Activated CD8-positive, alpha-beta memory T cell treated with anti-CD3 and anti-CD28 coated beads for 1 hour (primary cell): ENCODE measurements around the gene TSC22D1.

ENCODE experiments used
- DNase-seq, 2 donors: peaks; one replicate each; pipeline ENCODE4 v3.0.0-alpha.2; 2020; ENCODE audit warnings: low read depth in 1 of 2; ENCODE audit errors: extremely low read depth in 1 of 2

The TSC22D1 gene

DNA sequence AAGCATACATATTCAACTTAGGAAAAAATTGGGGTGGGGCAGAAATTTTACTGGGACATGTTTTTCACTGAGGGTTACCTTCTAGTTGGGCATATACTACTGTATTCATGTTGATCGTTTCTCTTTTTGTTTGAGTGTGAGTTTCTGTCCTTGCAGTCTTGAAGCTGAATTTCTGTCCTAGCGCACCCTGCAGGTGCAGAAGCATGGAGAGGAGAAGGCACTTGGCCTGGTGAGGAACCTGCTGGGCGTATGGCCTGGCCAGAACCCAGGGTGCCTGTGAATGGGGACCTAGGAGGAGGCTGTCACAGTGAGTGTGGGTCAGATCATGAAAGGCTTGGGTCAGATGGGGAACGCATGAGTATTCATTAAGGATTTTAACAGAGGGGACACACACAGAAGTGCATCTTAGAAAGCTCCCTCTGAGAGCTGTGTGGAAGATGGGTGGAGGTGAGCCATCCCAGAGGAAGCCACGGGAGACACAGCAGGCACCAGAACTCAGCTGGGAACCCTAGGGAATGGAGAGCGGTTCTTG is 165.7 kb downstream of the TSC22D1 start:
- DNase-seq = no peak

- no peak for DNase-seq
Observed at GRCh38 chr13:44409595-44409994, 166.5 kb downstream of the TSC22D1 start.

- DNase-seq = no peak
Observed at GRCh38 chr13:44407891-44408290, 168.2 kb downstream of the TSC22D1 start.

DNA sequence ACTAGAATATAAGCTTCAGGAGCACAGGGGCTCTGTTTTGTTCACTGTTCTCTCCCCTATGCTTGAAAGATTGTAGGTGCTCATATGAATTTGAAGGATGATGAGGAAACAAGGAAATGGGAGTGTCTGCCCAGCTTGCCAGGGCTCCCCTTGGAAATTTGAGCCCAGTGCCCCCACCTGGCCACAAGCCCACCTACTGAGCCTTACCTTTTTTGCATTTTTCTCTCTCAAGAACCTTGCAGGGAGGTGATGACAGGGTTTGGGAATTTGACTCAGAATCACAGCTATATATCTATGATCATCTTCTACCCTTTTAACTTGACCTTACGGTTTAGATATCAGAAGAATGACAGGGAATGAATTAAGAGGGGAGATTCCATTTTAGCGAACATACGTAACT is 168.8 kb downstream of the TSC22D1 start:
- DNase-seq = no peak

- no peak for DNase-seq
Observed at GRCh38 chr13:44406617-44407016, 169.5 kb downstream of the TSC22D1 start.

DNA sequence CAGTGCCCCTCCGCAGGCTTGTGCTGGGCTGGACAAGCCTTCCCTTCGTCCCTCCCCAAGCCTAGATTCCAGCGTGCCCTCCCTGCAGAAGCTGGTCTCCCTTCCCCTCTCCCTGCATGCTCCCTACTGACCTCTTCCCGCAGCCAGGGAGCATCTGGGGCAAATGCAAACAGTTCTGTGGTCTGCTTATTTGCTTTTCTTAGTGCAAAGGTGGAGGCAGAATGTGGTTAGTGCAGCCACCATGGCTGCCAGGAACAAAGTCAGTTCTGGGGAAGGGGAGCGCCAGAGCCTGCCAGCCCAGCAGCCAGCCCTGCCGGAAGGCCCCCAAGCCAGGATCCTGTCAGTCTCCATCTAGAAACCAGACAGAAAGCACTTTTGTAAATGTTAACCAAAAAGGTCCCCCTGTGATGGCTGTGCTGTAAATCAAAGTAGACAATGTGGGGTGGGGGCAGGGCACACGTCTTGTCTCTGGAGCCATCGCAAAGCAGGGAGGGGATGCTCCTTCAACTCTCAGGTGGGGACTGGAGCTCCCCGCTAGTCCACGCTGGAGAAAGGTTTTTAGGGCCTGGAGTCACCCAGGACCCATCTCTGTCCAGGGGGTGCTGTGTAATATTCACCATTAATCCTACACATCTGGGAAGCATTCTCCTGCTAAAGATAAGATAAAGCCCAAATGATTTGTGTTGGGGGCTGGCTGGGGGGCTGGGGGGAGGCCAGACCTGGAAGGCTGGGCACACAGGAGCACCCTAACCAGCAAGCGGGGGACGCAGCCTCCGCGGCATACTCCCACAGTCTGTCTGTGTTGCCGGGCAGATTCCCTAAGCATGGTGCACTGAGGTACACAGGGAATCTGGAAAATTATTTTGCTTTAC is 171.6 kb downstream of the TSC22D1 start:
- no peak for DNase-seq

DNA sequence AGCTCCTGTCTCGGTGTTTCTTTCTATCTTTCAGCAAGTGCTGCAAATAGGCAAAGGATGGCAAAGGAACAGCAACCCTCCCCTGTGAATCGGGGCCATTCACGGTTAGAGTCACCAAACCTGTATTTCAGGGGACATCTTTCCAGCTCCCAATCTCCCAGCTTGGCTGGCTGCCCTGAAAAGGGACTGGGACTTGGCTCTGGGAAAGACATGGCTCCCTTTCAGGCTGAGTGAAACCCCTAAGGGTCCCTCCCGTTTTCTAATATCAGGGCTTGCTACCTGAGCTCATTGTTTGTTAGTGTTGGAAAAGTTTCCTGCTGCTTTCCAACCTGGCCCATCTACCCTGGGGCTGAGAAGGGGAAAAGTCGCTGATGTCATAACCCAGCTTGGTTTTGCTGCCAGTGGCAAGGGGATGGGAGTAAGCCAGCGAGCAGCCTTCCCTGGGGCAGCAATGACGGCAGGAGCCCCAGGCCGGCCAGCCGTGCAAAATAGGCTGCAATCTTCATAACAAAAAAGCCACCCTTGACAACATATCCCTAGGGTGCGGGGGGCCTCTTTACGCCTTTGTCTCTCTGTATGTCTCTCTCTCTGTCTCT is 172.6 kb downstream of the TSC22D1 start:
- DNase-seq = no peak

- no peak for DNase-seq
Observed at GRCh38 chr13:44402899-44403445, 173.2 kb downstream of the TSC22D1 start.

DNA sequence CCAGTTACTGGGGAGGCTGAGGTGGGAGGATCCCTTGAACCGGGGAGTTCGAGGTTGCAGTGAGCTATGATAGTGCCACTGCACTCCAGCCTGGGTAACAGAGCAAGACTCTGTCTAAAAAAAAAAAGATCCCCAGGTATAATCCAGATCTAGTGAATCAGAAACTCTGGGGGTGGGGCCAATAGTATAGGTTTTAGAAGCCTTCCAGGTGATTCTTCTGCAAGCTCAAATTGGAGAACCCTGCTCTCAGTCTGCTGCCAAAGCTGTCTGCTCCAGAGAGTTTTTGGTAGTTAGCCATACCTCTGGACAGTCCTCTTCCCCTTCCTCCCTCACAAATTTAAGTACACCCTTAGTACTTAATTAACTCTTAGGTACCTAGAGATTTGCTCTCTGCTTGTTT is 174.6 kb downstream of the TSC22D1 start:
- no peak for DNase-seq

GRCh38 chr13:44400736-44401135 is 175.4 kb downstream of the TSC22D1 start:
- DNase-seq = no peak

- DNase-seq = no peak
Observed at GRCh38 chr13:44399074-44399473, 177.1 kb downstream of the TSC22D1 start.

DNA sequence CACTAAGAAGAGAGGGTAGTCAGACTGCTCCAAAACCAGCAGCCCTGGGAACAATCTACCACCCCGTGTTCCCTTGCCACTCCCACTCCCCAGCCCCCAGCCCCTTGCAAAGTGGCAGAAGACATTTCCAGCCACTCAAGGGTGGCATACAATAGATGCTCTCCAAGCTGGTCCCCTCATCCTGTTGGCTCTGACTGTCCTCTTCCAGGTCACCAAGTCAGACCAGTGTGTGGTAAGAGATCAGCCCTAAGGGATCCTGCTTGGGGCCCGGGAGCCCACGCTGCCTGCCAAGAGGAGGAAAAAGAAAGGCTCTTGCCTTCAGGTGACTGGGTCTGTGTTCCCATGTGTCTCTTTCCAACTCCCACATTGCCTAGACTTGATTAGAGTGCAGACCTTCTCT is 177.5 kb downstream of the TSC22D1 start:
- DNase-seq = no peak

GRCh38 chr13:44397766-44398223 is 178.3 kb downstream of the TSC22D1 start:
- no peak for DNase-seq

DNA sequence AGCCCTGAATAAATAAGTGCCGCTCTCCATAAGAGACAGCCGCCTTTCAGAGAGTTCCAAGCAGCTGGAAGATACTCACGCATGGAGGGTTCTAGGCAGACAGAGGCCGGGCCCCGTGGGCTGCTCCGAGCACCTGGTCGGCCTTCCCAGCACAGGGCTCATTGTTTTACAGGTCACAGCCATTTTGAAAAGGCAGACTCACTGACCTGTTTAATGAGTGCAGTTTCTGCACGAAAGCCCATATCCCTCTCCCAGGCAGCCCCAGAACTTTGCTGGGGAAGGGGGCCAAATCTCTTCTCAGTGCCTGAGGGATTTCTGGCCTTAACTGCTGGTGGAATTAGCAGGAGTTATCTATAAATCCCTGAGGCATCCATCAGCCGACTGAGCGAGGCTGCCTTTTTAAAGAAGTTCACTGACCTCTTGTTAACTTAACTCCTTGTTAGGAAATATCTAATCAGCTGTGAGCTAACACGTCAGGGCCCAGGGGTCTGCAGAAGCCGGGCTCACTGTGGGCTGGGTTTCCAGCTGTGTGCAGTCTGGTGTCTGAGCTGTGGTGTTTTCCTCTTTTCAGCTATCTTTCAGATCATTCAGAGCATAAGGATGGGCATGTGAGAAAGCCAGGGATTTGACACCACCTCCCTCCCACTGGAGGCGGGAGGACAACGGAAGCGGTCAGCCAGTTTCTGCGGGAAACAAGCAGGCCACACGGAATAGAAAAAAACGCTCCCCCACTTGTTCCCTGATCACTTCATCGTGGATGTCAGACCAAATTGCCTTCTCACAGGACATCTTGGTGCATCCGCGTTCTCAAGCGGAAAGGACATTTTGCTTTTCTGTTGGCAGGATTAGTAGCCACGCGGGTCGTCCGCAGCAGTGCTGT is 179.2 kb downstream of the TSC22D1 start:
- DNase-seq = no peak

DNA sequence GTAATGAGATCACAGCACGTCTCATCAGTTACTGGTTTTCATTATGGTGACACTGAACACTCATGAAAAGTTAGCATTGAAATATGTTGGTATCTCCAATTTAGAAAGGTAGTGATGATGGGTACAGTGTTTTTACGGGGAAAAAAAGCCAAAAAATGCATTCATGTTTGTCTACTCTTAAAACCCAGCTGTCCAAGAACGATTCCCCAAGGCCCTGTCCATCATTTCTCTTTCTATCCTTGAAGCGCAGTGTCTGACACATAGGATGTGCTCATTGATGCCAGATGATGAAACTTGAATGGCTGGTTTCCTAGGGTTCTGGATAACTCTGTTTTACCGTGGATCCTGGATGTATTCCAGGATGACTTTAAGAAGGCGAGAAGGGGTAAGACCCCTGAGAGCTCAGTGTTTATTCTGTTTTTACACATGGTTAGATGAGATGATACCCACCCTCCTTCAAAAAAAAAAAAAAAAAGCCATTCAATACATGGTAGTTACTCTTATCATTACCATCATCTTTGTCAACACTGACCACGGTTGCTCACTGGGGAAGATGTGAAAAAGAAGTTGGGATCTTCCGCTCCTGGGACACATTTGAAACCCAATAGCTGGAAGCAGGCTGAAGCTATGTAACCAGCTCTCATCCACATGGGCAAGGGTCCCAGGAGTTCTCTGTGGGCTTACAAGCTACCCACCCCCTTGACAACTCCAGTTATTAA is 180.0 kb downstream of the TSC22D1 start:
- DNase-seq = no peak

GRCh38 chr13:44394658-44395057 is 181.5 kb downstream of the TSC22D1 start:
- DNase-seq = no peak

GRCh38 chr13:44393391-44393790 is 182.7 kb downstream of the TSC22D1 start:
- DNase-seq = no peak

- no peak for DNase-seq
Observed at GRCh38 chr13:44389876-44390275, 186.3 kb downstream of the TSC22D1 start.

GRCh38 chr13:44389060-44389666 is 187.0 kb downstream of the TSC22D1 start:
- DNase-seq = no peak
